Mesenchymal stem cell (in vitro differentiated cells and primary cell): ENCODE data around the gene SDCBP2.

Source experiments
- DNase-seq: peaks from one replicate; pipeline ENCODE4 v3.0.0-alpha.2; 2013
- H2AFZ ChIP-seq: one replicate; pipeline ENCODE4 v1.6.1; 2013; ENCODE audit warnings: low read depth, mild to moderate bottlenecking, control low read depth, inconsistent platforms, low read length, moderate library complexity
- H2AK5ac ChIP-seq: 2 replicates; pipeline ENCODE4 v1.6.1; 2013; ENCODE audit warnings: low read length, moderate library complexity, mild to moderate bottlenecking, inconsistent platforms; ENCODE audit not compliant: severe bottlenecking
- H2BK120ac ChIP-seq: one replicate; pipeline ENCODE4 v1.6.1; 2013; ENCODE audit warnings: low read depth, mild to moderate bottlenecking, inconsistent platforms, low read length, moderate library complexity
- H2BK12ac ChIP-seq, 2 experiments: one replicate each; pipeline ENCODE4 v1.6.1; 2013; ENCODE audit warnings: inconsistent platforms in 2 of 2, low read length in 2 of 2, mild to moderate bottlenecking in 2 of 2, moderate library complexity in 2 of 2, control low read depth in 1 of 2
- H2BK15ac ChIP-seq: one replicate; pipeline ENCODE4 v1.6.1; 2013; ENCODE audit warnings: mild to moderate bottlenecking, low read depth, inconsistent platforms; ENCODE audit not compliant: poor library complexity, severe bottlenecking
- H2BK5ac ChIP-seq: 2 replicates; pipeline ENCODE4 v1.6.1; 2013; ENCODE audit warnings: low read depth, mild to moderate bottlenecking, low read length, control low read depth, inconsistent platforms; ENCODE audit not compliant: poor library complexity, severe bottlenecking
- H3K14ac ChIP-seq, 2 experiments: one replicate each; pipeline ENCODE4 v1.6.1; 2013; ENCODE audit warnings: inconsistent platforms in 2 of 2, low read length in 2 of 2, control low read depth in 1 of 2, mild to moderate bottlenecking in 1 of 2, moderate library complexity in 1 of 2
- H3K18ac ChIP-seq, 2 experiments: one replicate each; pipeline ENCODE4 v1.6.1; 2013; ENCODE audit warnings: inconsistent platforms in 2 of 2, low read length in 2 of 2, control low read depth in 1 of 2, low read depth in 1 of 2, mild to moderate bottlenecking in 1 of 2
- H3K23ac ChIP-seq, 2 experiments: one replicate each; pipeline ENCODE4 v1.6.1; 2013; ENCODE audit warnings: inconsistent platforms in 2 of 2, low read length in 2 of 2, mild to moderate bottlenecking in 2 of 2, moderate library complexity in 2 of 2, control low read depth in 1 of 2
- H3K27ac ChIP-seq: 2 replicates; pipeline ENCODE4 v1.5.1; 2013; ENCODE audit warnings: mild to moderate bottlenecking, moderate library complexity, low read length, control low read depth, inconsistent platforms; ENCODE audit not compliant: poor library complexity, severe bottlenecking
- H3K27me3 ChIP-seq, 2 experiments: 2 replicates each; pipeline versions ENCODE4 v1.6.1 to v1.7.0; 2013; ENCODE audit warnings: low read length in 2 of 2, mild to moderate bottlenecking in 2 of 2, moderate library complexity in 2 of 2, control low read depth in 1 of 2, inconsistent platforms in 1 of 2; ENCODE audit not compliant: control insufficient read depth in 1 of 2, insufficient read depth in 1 of 2
- H3K36me3 ChIP-seq, 2 experiments: 2 replicates each; pipeline versions ENCODE4 v1.6.1 to v1.7.0; 2013; ENCODE audit warnings: low read length in 2 of 2, control low read depth in 1 of 2, inconsistent platforms in 1 of 2, low read depth in 1 of 2, mild to moderate bottlenecking in 1 of 2; ENCODE audit not compliant: insufficient read depth in 2 of 2, control insufficient read depth in 1 of 2
- H3K4ac ChIP-seq, 2 experiments: one replicate each; pipeline ENCODE4 v1.6.1; 2013; ENCODE audit warnings: inconsistent platforms in 2 of 2, low read length in 2 of 2, mild to moderate bottlenecking in 2 of 2, moderate library complexity in 2 of 2, control low read depth in 1 of 2, low read depth in 1 of 2
- H3K4me1 ChIP-seq: 2 replicates; pipeline ENCODE4 v1.6.1; 2013; ENCODE audit warnings: low read depth, low read length, control low read depth; ENCODE audit not compliant: control insufficient read depth, insufficient read depth
- H3K4me2 ChIP-seq: 2 replicates; pipeline ENCODE4 v1.6.1; 2013; ENCODE audit warnings: low read length, mild to moderate bottlenecking, inconsistent platforms; ENCODE audit not compliant: poor library complexity, severe bottlenecking
- H3K4me3 ChIP-seq, 2 experiments: 2 replicates each; pipeline versions ENCODE4 v1.5.1 to v1.7.0; 2013; ENCODE audit warnings: low read length in 2 of 2, mild to moderate bottlenecking in 2 of 2, control low read depth in 1 of 2, low read depth in 1 of 2; ENCODE audit not compliant: insufficient read depth in 1 of 2
- H3K79me1 ChIP-seq: replicated peaks from 2 replicates; pipeline ENCODE4 v1.6.1; 2013; ENCODE audit warnings: mild to moderate bottlenecking, control low read depth, low read length, inconsistent platforms; ENCODE audit not compliant: poor library complexity, severe bottlenecking
- H3K9ac ChIP-seq: 2 replicates; pipeline ENCODE4 v1.7.0; 2013; ENCODE audit warnings: mild to moderate bottlenecking, low read length, moderate library complexity
- H3K9me3 ChIP-seq: 2 replicates; pipeline ENCODE4 v1.7.0; 2013; ENCODE audit warnings: mild to moderate bottlenecking, low read length; ENCODE audit not compliant: control insufficient read depth
- H4K8ac ChIP-seq: one replicate; pipeline ENCODE4 v1.6.1; 2013; ENCODE audit warnings: inconsistent platforms, mild to moderate bottlenecking, low read length, moderate library complexity
- H4K91ac ChIP-seq: one replicate; pipeline ENCODE4 v1.6.1; 2013; ENCODE audit warnings: mild to moderate bottlenecking, low read length, inconsistent platforms
- WGBS: methylation state at CpG from one replicate; pipeline ENCODE4 v1.1.7; 2013; ENCODE audit warnings: mixed read lengths; 5-methylcytosine and 5-hydroxymethylcytosine counted together

Gene SDCBP2

DNA sequence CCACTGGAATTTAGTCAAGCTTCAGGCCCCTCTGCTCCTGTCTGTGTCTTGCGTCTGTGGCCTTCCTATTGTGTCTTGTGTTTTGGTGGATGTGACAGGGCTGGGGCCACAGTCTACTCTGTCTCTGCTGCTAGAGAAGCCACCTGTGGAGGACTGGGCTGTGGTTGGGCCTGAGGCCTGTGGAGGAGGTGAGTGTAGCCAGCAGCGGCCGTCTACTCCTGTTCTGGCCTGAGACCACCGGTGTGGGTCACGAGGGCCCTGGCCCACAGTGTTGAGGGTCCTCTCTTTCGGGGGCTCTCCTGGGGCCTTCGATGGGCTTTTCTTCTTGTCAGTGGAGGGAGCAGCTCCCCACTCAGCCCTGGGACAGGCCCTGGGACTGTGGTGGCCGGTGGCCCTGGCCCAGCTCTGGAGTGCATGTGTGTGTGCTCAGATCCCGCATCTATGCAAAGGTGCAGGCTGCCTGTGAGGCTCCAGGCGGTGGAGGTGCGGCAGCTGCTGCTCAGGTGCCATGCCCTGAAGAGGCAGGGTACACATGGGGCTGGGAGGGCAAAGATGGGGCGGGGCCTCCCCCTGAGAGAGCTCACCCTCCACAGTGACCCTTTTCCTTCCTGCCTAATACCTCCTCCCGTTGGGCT lies 20.8 kb downstream of the SDCBP2 start:
- Histone ChIP-seq H2AFZ (no peak overlapping the region), H3K4me1 (peaks cover 9% of the 10 kb centered on the region), H3K36me3 (peaks cover 13 to 62% of the 10 kb centered on the region in 2 experiments), H3K14ac (no peak overlapping the region), H3K18ac (no peak overlapping the region), H2BK15ac (no peak overlapping the region), H3K4me2 (no peak overlapping the region), H3K79me1 (no peaks in the 10 kb centered on the region), H2BK5ac (no peak overlapping the region), H2BK12ac (peak overlapping the region in 1 of 2 experiments; percentile 16), H2AK5ac (no peak overlapping the region), H3K4ac (no peak overlapping the region), H3K27ac (no peak overlapping the region), H3K23ac (no peak overlapping the region), H4K8ac (no peak overlapping the region), H4K91ac (no peak overlapping the region), H2BK120ac (no peak overlapping the region), H3K27me3 (no peaks in the 10 kb centered on the region), H3K4me3 (no peak overlapping the region), H3K9me3 (no peaks in the 10 kb centered on the region), H3K9ac (no peak overlapping the region)
- 91% methylated on average over 13 of the region's 13 CpGs for WGBS
- no peak for DNase-seq

DNA sequence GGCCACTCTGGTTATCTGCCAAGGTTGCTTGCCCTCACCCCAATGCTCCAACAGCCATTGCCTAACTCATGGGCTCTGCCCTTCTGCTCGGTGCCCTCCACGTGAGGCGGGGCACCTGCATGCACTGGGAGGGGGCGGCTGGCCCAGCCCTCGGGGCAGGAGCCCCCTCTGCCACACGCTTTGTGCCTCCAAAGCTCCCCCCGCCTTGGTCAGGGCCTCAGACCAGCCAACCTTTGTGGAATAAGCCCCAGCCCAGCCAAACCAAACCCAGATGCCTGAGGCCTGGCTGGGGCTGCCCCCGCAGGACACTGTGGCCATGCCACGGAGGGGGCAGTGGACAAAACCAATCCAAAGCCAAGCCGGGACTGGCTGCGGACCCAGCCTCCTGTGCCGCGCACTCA lies 21.4 kb downstream of the SDCBP2 start:
- H3K9me3 ChIP-seq, result no peaks in the 10 kb centered on the region
- H3K9ac ChIP-seq, result no peak overlapping the region
- no peak overlapping the region for H2BK120ac ChIP-seq
- no peak overlapping the region for H4K8ac ChIP-seq
- H3K4me1 ChIP-seq, result peaks cover 10% of the 10 kb centered on the region
- H2AFZ ChIP-seq, result no peak overlapping the region
- H3K4me2 ChIP-seq, result no peak overlapping the region
- H2AK5ac ChIP-seq, result no peak overlapping the region
- H3K27me3 ChIP-seq, result no peaks in the 10 kb centered on the region
- H3K4ac ChIP-seq, result no peak overlapping the region
- no peak overlapping the region for H3K23ac ChIP-seq
- H3K14ac ChIP-seq, result peak overlapping the region in 1 of 2 experiments; percentile 19
- H2BK12ac ChIP-seq, result no peak overlapping the region
- 97% methylated on average over 13 of the region's 13 CpGs for WGBS
- H3K36me3 ChIP-seq, result peaks cover 13 to 66% of the 10 kb centered on the region in 2 experiments
- no peak overlapping the region for H3K4me3 ChIP-seq
- no peak overlapping the region for H3K18ac ChIP-seq
- H4K91ac ChIP-seq, result no peak overlapping the region
- no peak overlapping the region for H2BK15ac ChIP-seq
- H2BK5ac ChIP-seq, result no peak overlapping the region
- no peak for DNase-seq
- H3K79me1 ChIP-seq, result no peaks in the 10 kb centered on the region
- no peak overlapping the region for H3K27ac ChIP-seq

DNA sequence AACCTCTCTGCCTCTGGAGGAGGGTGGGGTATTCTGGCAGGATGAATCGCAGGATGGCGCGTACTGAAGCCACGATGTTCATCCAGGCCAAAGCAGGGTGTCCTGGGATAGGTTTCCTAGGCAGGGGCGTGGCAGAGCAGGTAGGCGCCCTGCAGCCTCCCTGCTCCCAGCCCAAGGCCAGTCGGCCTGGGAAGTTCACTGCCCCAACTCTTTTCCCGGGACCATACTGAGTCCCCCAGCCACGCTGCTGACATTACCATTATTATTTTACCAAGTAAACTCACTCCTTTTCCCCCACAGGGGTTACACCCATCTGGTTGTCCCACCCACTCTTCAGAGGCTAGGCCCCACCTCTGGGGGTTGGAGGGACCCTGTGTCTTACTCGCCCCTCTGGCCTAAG lies 21.8 kb downstream of the SDCBP2 start:
- H3K36me3 ChIP-seq, result peaks cover 13 to 62% of the 10 kb centered on the region in 2 experiments
- H3K9ac ChIP-seq, result no peak overlapping the region
- no peak overlapping the region for H3K27ac ChIP-seq
- H3K18ac ChIP-seq, result no peak overlapping the region
- H3K4me2 ChIP-seq, result no peak overlapping the region
- no peak overlapping the region for H3K23ac ChIP-seq
- peaks cover 10% of the 10 kb centered on the region for H3K4me1 ChIP-seq
- no peaks in the 10 kb centered on the region for H3K9me3 ChIP-seq
- H3K79me1 ChIP-seq, result no peaks in the 10 kb centered on the region
- no peaks in the 10 kb centered on the region for H3K27me3 ChIP-seq
- no peak overlapping the region for H2BK120ac ChIP-seq
- H2BK5ac ChIP-seq, result no peak overlapping the region
- H2AK5ac ChIP-seq, result no peak overlapping the region
- no peak for DNase-seq
- WGBS, result 95% methylated on average over 10 of the region's 10 CpGs
- H2AFZ ChIP-seq, result no peak overlapping the region
- H4K8ac ChIP-seq, result no peak overlapping the region
- no peak overlapping the region for H2BK12ac ChIP-seq
- H4K91ac ChIP-seq, result no peak overlapping the region
- H3K4me3 ChIP-seq, result no peak overlapping the region
- H3K14ac ChIP-seq, result no peak overlapping the region
- H2BK15ac ChIP-seq, result no peak overlapping the region
- no peak overlapping the region for H3K4ac ChIP-seq

DNA sequence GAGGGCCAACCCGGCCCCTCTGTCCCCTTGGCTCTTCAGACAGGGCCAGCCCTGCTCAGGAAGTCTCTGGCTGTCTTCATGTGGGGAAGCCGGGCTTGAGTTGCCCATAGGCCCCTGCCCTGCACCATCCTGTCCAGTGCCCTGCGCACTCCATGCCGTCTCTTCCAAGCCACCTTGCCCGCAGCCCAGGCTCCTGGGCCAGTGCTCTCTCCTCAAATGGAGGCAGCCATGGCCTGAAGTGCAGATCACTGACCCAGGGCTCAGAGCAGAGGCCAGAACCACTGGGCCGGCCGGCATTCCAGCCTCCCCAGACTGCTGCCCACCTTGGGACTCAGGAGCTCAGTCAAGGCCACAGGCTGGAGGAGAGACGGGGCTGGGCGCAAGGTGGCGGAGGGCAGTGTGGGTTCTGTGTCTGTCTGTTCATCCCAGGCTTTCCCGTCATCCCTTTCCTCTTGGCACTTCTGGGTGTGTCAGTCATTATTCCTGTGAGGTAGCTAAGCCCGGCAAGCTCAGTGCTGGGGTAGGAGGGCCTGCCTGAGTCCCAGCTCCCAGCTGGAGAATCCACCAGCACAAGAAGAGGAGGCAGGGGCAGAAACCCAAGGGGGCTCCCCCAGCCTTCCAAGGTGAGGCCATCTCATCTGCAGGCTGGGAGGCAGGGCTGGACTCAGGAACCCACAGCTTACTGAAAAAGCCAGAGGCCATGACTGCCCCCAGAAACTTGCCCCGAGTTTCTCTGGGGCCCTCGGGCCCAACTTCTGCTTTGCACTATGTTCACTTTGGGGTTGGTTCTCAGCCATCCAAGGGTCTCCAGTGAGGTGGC lies 22.4 kb downstream of the SDCBP2 start:
- Histone ChIP-seq H3K27ac (no peak overlapping the region), H3K9me3 (no peaks in the 10 kb centered on the region), H3K79me1 (no peaks in the 10 kb centered on the region), H3K4me2 (no peak overlapping the region), H3K4ac (no peak overlapping the region), H3K4me1 (peaks cover 10% of the 10 kb centered on the region), H2BK12ac (no peak overlapping the region), H3K36me3 (peaks cover 13 to 61% of the 10 kb centered on the region in 2 experiments), H3K27me3 (no peaks in the 10 kb centered on the region), H2BK120ac (no peak overlapping the region), H2BK15ac (no peak overlapping the region), H2AK5ac (no peak overlapping the region), H3K9ac (no peak overlapping the region), H2BK5ac (no peak overlapping the region), H4K91ac (no peak overlapping the region), H3K23ac (no peak overlapping the region), H4K8ac (no peak overlapping the region), H3K4me3 (no peak overlapping the region), H2AFZ (no peak overlapping the region), H3K18ac (no peak overlapping the region), H3K14ac (no peak overlapping the region)
- 93% methylated on average over 14 of the region's 14 CpGs for WGBS
- DNase-seq, result no peak
